ENCODE measurements around the gene GPR37. TPM values are rescaled to one million over a fixed set of nuclear protein-coding genes. Genes with fewer than 3 reads are reported as not detected.

GPR37 gene
- polyA plus RNA-seq, 1 of the 3 experiments (the other 2 are of a cell fraction): 0.03 TPM

DNA sequence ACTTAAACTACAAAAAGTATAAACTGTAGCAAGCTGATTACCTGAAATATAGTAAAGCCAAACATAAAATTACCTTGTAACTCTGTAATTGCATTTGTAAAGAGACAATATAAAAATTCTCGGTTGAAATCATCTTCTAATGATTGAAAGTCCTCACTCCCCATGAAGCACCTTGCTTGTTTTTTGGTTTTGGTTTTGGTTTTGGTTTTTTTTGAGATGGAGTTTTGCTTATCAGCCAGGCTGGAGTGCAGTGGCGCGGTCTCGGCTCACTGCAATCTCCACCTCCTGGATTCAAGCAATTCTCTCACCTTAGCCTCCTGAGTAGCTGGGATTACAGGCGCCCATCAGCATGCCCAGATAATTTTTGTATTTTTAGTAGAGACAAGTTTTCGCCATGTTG lies 33.9 kb upstream of the GPR37 start:
- no peak overlapping the region for H3K27ac ChIP-seq (ENCODE audit: low read depth in 2 of 2, low read length in 1 of 2)
- H3F3A ChIP-seq (replicated peaks; ENCODE audit: insufficient read depth): no peaks in the 10 kb centered on the region
- H3K79me2 ChIP-seq (ENCODE audit: insufficient read depth): no peaks in the 10 kb centered on the region
- no peaks in the 10 kb centered on the region for H3K36me3 ChIP-seq (replicated peaks in 1 of 2; ENCODE audit: control insufficient read depth in 1 of 2, insufficient read depth in 2 of 2, low read length in 1 of 2)
- TF ChIP-seq, protein P1, sequence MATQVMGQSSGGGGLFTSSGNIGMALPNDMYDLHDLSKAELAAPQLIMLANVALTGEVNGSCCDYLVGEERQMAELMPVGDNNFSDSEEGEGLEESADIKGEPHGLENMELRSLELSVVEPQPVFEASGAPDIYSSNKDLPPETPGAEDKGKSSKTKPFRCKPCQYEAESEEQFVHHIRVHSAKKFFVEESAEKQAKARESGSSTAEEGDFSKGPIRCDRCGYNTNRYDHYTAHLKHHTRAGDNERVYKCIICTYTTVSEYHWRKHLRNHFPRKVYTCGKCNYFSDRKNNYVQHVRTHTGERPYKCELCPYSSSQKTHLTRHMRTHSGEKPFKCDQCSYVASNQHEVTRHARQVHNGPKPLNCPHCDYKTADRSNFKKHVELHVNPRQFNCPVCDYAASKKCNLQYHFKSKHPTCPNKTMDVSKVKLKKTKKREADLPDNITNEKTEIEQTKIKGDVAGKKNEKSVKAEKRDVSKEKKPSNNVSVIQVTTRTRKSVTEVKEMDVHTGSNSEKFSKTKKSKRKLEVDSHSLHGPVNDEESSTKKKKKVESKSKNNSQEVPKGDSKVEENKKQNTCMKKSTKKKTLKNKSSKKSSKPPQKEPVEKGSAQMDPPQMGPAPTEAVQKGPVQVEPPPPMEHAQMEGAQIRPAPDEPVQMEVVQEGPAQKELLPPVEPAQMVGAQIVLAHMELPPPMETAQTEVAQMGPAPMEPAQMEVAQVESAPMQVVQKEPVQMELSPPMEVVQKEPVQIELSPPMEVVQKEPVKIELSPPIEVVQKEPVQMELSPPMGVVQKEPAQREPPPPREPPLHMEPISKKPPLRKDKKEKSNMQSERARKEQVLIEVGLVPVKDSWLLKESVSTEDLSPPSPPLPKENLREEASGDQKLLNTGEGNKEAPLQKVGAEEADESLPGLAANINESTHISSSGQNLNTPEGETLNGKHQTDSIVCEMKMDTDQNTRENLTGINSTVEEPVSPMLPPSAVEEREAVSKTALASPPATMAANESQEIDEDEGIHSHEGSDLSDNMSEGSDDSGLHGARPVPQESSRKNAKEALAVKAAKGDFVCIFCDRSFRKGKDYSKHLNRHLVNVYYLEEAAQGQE (IDR thresholded peaks at IDR 0.05; ENCODE audit: low read depth, low read length): no peak
- no peak for TF ChIP-seq NFIC (IDR thresholded peaks at IDR 0.05; ENCODE audit: borderline replicate concordance)
- no peak for TF ChIP-seq JUND (IDR thresholded peaks at IDR 0.05)
- no peak for TF ChIP-seq MXI1 (IDR thresholded peaks at IDR 0.05; ENCODE audit: low read depth, low read length)
- WGBS (ENCODE audit: low lambda C conversion rate): 80% methylated on average over 6 of the region's 6 CpGs
- no peaks in the 10 kb centered on the region for H4K20me1 ChIP-seq (ENCODE audit: insufficient read depth)
- H3K4me2 ChIP-seq: no peak overlapping the region
- H3K27me3 ChIP-seq (ENCODE audit: insufficient read depth): no peaks in the 10 kb centered on the region
- CTCF ChIA-PET: interaction anchor here (3.0 kb wide), 1 partner anchor 15 kb away, joined by 20 read pairs; no protein-coding TSS in a partner anchor
- no peaks in the 10 kb centered on the region; the same call in 1 of the 2 replicates for H3K9me3 ChIP-seq
- DNase-seq: no peak
- POLR2A ChIA-PET: interaction anchor here (0.6 kb wide), 1 partner anchor 922 kb away, joined by 3 read pairs; no protein-coding TSS in a partner anchor
- no peak overlapping the region for H3K4me3 ChIP-seq (ENCODE audit: low read depth in 2 of 2, low read length in 1 of 2)
- H3K4me1 ChIP-seq (ENCODE audit: control insufficient read depth in 1 of 2, insufficient read depth in 2 of 2, low read depth in 1 of 2, low read length in 1 of 2): peaks cover 0 to 6% of the 10 kb centered on the region in 2 experiments; a peak in 2 of 4 replicates
- H2AFZ ChIP-seq (ENCODE audit: low read depth): no peak overlapping the region
- H3K9me2 ChIP-seq: 0 out of 2 replicates have a peak, but pooled peaks cover 2% of the 10 kb centered on the region
- no peak overlapping the region for H3K9ac ChIP-seq

- Histone ChIP-seq H3K4me2 (no peak overlapping the region), H3K9me2 (0 out of 2 replicates have a peak, but pooled peaks cover 2% of the 10 kb centered on the region), H3K4me3 (ENCODE audit: low read depth in 2 of 2, low read length in 1 of 2) (no peak overlapping the region), H3K27ac (ENCODE audit: low read depth in 2 of 2, low read length in 1 of 2) (no peak overlapping the region), H2AFZ (ENCODE audit: low read depth) (no peak overlapping the region), H3K79me2 (ENCODE audit: insufficient read depth) (no peaks in the 10 kb centered on the region), H3K9ac (no peak overlapping the region), H3K27me3 (ENCODE audit: insufficient read depth) (no peaks in the 10 kb centered on the region), H3F3A (replicated peaks; ENCODE audit: insufficient read depth) (no peaks in the 10 kb centered on the region), H4K20me1 (ENCODE audit: insufficient read depth) (no peaks in the 10 kb centered on the region), H3K36me3 (replicated peaks in 1 of 2; ENCODE audit: control insufficient read depth in 1 of 2, insufficient read depth in 2 of 2, low read length in 1 of 2) (no peaks in the 10 kb centered on the region), H3K9me3 (no peaks in the 10 kb centered on the region; the same call in 1 of the 2 replicates), H3K4me1 (ENCODE audit: control insufficient read depth in 1 of 2, insufficient read depth in 2 of 2, low read depth in 1 of 2, low read length in 1 of 2) (peaks cover 0 to 6% of the 10 kb centered on the region in 2 experiments; a peak in 3 of 4 replicates)
- 40% methylated on average over 2 of the region's 2 CpGs for WGBS (ENCODE audit: low lambda C conversion rate)
- no peak for DNase-seq
- POLR2A ChIA-PET: no interaction called here
- CTCF ChIA-PET: interaction anchor here (0.8 to 2.6 kb wide), 3 partner anchors 11 to 641 kb away, joined by 3 to 21 read pairs (median 6); no protein-coding TSS in a partner anchor
- no peak for TF ChIP-seq NFIC (IDR thresholded peaks at IDR 0.05; ENCODE audit: borderline replicate concordance)
- no peak for TF ChIP-seq POLR2AphosphoS5 (IDR thresholded peaks at IDR 0.05; ENCODE audit: low read depth, low read length)
- TF ChIP-seq TEAD4 (IDR thresholded peaks at IDR 0.05; ENCODE audit: borderline replicate concordance, insufficient read depth): no peak
- TF ChIP-seq NRF1 (IDR thresholded peaks at IDR 0.05; ENCODE audit: low read depth, low read length): no peak
- TF ChIP-seq FOXJ3 (CRISPR knock-in tag; IDR thresholded peaks at IDR 0.05): no peak
- no peak for TF ChIP-seq RFX5 (IDR thresholded peaks at IDR 0.05; ENCODE audit: low read length)
- TF ChIP-seq FOXM1 (IDR thresholded peaks at IDR 0.05; ENCODE audit: low read depth): no peak
- no peak for TF ChIP-seq RAD21 (IDR thresholded peaks at IDR 0.05; ENCODE audit: low read length)
- TF ChIP-seq EZH2phosphoT487 (IDR thresholded peaks at IDR 0.05; ENCODE audit: borderline replicate concordance, low read depth): no peak
- TF ChIP-seq, protein P1 (IDR thresholded peaks at IDR 0.05; ENCODE audit: low read depth, low read length): no peak
- no peak for TF ChIP-seq SIN3A (IDR thresholded peaks at IDR 0.05; ENCODE audit: borderline replicate concordance, low read depth, low read length)
These were observed 31.2 kb upstream of the GPR37 start for GRCh38 chr7:124796771-124797170.

All from SK-N-SH (cell line).